NCI-H2196 treated with DMSO at 0.1 percent for 48 hours (cell line): Measurements from ENCODE around the gene C2CD2L.
"Not testable (repeated sequence)": the region's sequence is repeated elsewhere in the genome, so short reads cannot be mapped to it uniquely, and the experiment has no call there.

Experiments
- DNase-seq: peaks from one replicate; lab custom pipeline; 2025; ENCODE audit not compliant: unreplicated experiment; lab: John Stamatoyannopoulos, UW

Gene C2CD2L

DNA sequence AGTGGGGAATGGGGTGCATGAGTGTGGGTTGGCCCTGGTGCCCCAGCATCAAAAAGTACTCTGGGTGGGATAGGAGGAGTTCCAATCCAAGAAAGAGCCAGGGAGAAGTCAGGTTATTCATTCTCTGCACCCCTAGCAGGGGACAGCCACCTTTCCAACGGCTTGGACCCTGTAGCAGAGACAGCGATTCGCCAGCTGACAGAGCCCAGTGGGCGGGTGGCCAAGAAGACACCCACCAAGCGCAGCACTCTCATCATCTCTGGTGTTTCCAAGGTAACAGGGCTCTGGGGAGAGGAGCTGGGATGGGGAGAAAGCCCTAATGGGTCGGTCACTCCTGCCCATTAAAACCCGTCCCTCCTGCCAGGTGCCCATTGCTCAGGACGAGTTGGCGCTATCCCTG, 6.6 kb downstream of the C2CD2L start:
- no peak for DNase-seq

DNA sequence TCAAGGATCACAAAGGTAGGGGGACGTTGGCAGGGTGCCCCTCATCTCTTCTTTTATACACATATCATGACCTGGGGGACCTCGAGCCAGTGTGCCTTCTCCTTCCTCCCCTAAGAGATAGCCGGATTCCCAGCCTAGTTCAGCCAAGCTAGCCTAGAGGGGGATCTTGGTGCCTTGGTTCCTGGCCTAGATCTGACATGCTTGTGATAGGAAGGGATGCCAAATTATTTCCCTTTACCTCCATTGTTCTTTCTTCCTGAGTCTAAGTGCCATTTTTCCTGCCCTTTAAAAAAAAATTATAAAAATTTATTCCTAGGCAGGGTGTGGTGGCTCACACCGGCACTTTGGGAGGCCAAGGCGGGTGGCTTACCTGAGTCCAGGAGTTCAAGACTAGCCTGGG, 7.2 kb downstream of the C2CD2L start:
- DNase-seq = no peak

DNA sequence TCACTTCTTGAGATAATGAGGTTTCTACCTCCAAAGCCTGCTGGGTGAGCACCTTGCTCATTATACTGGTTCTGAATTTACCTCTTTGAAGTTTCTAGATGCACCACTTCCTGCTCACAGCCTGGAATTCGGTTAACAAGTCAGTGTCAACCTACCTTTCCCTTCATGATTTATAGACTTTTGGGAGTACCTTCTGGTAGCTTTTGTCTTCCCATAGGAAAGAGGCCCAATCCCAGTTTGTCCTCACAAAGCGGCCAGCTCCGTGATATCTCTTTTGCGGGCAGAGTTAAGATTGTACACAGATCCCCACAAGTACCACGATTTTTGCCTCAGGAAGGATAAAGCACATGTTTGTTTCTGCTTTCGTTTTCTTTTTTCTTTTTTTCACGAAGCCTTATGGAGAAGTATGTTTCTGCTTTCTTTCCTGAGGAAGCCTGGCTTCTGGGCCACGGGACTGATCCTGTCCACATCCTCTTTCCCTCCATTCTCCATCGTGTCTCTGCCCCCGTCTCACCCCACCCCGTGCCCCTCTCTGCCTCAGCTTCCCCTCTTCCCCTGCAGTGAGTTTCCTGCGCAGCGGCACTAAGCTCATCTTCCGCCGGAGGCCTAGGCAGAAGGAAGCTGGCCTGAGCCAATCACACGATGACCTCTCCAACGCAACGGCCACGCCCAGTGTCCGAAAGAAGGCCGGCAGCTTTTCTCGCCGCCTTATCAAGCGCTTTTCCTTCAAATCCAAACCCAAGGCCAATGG, 8.5 kb downstream of the C2CD2L start:
- no peak for DNase-seq

DNA sequence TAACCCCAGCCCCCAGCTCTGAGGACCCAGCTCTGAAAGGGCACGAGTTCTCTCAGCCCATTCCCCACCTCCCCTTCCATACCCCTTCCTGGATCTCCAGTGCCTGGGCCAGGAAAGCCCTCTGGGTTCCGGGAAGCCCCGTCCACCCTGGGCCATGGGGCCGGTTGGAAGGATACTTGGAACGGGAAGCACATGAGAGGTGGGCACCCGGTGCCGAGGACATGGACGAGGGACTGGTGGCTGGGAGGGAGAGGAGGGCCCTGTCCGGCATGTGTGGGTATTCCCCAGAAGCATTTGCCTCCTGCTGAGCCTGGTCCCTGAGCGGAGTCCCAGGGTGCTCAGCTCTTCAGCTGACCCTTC, 9.1 kb downstream of the C2CD2L start:
- DNase-seq = no peak

DNA sequence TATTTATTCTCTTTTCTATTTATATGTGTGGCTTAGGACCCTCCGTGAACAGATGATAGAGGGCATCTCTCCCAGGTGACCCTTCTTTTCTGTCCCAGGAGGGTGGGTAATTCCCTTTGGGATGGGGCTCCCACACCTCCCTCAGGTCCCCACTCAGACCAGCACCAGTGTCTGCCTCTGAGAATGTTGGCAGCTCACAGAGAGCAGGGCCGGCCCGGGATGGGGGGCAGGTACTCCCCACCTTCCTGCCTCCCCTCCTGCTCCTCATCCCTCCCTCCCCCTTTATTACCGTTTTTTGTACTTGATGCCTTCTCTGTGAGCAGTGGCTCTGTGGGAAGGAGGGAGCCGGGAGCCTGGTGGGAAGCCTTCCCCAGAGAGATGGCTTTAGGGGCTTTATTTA, 9.5 kb downstream of the C2CD2L start:
- no peak for DNase-seq

DNA sequence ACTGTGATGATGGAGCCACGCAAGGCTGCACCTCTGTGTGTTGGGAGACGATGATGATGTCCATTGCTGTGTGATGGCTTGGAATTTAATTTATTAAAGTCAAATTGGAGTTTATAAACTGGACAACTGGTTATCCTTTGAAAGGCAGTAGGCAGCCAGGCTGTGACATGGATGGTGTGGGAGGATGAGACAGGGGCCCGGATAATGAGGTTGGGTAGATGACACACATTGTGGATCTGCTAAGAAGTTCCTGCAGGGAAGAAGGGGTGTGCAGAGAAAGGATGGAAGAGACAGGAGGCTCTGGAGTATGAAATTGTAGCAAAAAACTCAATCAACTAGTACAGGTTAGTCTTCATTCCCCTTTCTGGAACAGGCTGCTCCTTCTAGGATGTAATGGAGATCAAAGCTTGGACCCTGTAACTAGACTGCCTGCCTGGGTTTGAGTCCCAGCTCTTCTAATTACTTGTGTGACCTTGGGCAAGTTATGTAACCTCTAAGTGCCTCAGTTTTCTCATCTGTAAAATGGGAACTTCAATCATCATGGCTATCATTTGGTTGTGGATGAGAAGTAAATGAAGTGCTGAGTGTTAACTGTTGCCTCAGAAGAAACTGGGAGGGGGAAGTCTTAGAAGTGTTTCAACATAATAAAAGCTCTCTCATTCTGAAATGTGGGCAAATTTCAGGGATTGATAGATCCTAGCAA, 10.0 kb downstream of the C2CD2L start:
- DNase-seq = no peak

DNA sequence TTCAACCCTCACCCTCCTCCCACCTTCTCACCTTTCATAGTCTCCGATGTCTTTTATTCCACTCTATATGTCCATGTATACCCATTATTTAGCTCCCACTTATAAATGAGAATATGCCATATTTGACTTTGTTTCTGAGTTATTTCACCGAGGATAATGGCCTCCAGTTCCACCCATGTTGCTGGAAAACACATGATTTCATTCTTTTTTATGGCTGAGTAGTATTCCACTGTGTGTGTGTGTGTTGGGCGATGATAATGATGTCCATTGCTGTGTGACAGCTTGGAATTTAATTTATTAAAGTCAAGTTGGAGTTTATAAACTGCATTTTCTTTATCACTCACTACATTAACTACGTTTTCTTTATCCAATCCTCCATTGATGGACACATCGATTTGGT, 11.1 kb downstream of the C2CD2L start:
- DNase-seq = no peak

DNA sequence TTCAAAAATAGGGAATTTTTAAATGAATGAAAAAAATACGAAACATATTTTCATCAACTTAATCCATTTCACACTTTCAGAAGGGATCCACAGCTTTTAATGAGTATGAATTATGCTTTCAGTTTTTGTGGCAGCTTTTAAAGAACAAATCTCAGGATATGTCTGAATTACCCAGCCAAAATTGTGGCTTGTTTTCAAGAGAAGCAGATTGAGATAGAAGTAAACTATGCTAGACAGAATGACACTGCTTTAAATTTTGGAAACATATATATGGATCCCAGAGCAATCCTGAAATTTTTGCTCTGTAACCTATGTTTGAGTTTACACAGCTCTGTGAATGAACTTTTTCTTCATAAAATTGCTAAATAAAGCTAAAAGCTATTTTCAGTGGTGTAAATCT, 11.8 kb downstream of the C2CD2L start:
- DNase-seq = no peak

DNA sequence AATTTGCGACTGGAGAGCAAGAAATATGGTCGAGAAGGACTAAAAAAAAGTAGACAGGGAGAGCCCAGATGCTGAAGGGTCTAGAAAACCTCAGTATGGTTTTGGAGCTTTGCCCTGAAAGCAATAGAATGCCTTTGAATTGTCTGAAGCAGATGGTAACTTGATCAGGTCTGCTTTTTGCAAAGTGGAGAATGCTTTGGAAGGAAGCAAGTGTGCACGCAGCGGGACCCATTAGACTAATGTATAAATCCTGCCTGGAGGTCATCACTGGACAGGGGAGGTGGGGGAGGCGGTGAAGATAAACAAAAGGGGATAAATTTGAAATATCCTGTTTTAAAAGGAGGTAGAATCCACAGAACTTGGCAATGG, 13.5 kb downstream of the C2CD2L start:
- DNase-seq = peak; percentile 25

DNA sequence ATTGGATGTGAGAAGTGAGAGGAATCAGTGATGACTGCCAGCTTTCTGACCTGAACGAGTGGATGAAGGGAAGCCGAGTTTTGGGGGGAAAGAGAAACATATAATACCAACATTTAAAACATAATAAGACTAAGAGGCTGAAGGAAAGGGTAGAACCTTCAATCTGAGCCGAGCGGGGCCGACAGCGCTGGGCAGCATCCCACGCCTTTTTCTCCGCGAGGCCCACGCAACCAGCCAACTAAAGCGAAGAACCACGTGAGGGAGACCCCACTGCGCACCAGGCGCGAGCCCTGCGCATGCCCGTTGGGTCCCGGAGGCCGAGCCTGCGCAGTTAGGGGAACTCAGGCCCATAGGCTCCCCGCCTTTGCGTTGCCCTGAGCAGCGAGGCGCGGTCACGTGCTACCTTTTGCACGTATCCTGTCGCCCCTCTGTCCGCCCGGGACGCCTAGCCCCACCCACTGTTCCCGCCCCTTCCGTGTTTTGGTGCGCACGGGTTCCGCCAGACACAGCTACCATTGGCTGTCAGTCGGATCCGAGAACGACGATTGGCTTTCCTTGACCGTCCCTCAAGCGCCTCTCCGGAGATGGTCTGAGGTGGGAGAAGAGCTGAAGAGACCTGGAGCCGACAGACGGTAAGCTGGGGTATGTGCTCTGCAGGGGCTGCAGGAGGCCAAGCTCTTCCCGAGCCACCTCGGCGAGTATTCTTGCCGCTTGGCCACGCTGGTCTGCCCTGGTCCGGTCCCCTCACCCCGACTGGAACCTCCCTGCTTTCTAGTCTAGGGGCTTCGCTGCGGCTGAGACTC, 14.1 kb downstream of the C2CD2L start, which contains the start of gene HINFP:
TSS of gene HINFP (plus strand) at position 573 of the 803 bp plus-strand sequence. CDS start 5,365 bp downstream, outside the sequence.
- peak; percentile 99 for DNase-seq

DNA sequence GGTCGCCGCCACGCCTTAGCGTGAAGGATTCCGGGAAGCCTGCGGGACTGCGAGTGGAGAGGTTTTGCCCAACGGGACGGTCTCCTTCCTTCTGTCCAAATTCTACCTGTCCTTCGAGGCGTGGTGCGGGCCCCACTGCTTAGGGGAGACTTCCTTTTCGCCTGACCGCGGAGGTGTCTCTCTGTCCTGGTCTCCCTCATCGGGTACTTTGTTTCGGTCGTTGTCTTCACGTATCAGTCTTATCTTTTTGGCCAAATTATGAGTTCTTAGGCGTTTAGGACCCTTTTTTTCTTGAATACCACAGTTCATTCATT, 14.6 kb downstream of the C2CD2L start:
- no peak for DNase-seq

DNA sequence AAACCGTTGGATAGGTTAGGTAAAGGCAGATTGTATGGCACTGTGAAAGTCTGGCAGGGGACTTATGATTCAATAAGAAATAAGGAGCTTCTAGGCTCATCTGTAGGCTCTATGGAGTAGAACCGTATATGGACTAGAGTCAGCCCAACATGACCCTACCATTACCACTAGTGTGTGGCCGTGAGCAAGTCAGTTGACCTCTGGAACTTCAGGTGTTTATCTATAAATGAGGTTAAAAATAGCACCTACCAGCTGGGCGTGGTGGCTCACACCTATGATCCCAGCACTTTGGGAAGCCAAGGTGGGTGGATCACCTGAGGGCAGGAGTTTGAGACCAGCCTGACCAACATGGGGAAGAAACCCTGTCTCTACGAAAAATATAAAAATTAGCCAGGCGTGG, 18.7 kb downstream of the C2CD2L start:
- DNase-seq = no peak

DNA sequence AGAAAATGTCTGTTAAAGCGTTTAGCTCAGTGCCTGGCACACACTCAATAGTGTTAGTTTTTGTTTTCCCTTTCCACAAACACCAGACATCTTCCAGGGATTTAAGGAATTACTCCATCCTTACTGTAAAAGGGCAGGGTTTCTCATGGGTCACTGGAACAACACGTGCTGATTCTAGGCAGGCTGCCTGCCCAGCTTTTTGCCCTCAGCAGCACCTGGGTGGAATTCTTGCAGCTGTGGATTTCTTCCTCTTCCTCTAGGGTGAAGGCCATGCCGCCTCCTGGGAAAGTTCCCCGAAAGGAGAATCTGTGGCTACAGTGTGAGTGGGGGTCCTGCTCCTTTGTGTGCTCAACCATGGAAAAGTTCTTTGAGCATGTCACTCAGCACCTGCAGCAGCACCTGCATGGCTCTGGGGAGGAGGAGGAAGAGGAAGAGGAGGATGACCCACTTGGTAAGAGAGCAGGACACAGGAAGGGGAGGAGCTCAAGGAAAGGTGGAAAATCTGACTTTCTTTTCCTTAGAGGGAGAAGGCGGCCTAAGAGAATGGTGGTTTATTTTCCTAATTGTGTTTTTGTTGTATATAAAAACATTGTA, 19.6 kb downstream of the C2CD2L start:
- DNase-seq = no peak

DNA sequence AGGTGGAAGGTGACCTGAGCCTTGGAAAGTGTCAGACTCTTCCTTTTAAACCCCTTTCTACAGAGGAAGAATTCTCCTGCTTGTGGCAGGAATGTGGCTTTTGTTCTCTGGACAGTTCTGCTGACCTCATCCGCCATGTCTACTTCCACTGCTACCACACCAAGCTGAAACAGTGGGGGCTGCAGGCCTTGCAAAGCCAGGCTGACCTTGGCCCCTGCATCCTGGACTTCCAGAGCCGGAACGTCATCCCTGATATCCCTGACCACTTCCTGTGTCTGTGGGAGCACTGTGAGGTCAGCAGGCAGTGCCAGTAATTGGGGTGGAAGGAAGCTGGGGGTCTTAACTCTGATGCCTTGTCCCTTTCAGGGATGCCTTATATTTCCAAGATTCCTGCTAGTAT, 23.5 kb downstream of the C2CD2L start:
- no peak for DNase-seq

DNA sequence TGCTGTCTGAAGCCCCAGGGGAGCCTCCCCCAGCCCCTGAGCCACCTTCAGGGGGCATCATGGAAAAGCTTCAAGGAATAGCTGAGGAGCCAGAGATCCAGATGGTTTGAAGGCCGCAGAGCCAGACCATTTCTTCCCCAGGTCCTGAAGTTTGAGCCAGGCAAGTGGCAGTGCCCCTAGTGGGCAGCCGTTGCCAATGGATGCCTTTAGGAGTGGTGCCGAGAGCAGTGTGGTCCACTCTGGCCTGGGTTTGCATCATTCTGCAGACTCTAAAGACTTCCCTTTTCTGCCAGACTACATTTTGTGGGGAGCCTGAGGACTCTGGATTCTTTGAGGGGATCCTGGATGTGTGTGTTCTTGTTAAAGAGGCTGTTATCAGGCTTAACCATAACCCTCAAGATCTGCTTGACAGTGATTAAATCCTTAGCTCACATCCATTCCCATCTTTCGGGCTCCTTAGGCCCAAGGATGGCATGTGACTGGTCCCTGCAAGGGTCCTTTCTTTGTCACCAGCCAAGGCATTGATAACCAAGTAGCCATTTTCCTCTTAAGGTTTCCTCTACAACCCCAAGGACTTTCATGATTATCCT, 27.3 kb downstream of the C2CD2L start:
- DNase-seq = no peak

DNA sequence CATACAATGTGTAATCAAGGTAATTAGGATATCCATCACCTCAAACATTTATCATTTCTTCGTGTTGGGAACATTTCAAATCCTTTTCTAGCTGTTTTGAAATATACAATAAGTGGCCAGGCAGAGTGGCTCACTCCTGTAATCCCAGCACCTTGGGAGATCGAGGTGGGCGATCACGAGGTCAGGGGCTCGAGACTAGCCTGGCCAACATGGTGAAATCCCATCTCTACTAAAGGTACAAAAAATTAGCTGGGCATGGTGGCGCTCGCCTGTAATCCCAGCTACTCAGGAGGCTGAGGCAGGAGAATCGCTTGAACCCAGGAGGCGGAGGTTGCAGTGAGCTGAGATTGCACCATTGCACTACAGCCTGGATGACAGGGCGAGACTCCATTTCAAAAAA, 32.1 kb downstream of the C2CD2L start:
- not testable (repeated sequence) for DNase-seq

DNA sequence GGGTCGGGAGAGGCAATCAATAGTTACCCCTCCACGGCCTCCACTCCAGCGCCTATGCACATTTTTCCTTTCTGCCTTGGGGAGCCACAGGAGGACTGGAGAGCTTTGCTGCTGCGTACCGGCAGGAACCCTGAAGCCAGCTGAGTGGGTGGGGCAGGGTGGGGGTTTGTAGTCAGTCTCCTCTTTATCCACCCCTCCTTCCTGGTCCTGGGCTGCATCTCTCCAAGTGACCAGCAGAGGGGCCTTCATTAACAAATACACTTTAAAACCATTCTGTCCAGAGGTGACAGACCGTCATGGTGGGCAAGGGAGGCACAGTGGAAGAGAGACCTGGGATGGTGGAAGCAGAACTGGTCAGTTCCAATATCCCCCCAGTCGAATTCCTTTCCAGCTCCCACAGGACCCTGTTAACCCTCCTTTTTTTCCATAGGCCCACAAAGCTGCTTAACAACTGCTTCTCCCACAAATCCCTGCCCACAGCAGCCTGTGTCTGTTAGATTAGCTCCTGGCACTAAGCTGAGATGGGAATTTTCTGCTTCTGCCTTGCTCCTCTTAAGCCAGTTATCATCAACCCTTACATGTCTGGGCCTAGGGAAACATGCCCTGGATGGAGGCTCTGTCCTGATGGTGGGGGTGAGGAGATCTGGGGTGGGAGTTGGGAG, 37.8 kb downstream of the C2CD2L start:
- DNase-seq = peak; percentile 61

DNA sequence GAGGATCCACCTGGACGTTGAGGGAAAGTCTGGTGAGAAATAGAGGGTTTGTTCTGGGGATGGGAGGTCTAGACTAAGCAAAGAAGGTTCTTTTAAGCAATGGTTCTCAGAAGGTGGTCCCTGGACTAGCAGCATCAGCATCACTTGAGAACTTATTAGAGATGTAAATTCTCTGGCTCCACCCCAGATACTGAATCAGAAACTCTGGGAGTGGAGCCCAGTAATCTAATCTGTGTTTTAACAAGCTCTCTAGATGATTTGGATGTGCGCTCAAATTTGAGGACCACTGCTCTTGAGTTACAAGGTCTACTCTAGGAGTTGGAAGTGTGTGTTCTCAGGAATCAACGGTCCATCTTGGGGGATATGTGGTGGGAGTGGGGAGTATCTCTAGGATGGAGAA, 38.4 kb downstream of the C2CD2L start:
- no peak for DNase-seq

DNA sequence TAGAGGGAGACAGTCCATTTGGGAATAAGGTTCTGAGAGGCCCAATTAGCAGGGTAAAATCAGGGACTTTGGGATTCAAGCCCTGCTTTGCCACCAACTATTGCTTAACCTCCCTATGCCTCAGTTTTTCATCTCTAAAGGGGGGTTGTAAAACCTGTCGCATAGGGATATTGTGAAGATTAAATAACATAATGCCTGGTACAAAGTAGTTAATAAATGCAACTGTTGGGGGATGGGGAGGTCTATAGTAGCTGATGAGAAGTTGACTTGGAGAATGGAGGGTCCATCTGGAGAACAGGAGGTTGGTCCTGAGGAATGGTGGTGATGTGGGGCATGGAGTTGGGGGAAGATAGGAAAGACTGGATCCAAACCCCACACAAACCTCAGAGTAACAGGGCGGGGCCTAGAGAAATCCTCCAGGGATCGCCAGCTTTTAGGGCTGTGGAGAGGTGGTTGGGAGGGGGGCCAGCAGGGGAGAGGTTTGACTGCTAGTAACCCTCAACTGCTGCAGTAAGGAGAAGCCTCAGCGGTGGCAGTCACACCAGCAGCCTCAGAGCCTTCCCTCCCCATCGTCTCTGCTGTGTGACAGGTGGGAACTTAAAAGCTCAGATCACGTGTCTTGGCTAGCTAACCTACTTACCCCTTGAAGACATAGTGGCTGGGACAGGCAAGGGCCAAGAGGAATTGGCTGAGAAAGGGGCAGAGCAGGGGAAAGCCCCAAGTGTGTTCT, 40.6 kb downstream of the C2CD2L start:
- DNase-seq = no peak

DNA sequence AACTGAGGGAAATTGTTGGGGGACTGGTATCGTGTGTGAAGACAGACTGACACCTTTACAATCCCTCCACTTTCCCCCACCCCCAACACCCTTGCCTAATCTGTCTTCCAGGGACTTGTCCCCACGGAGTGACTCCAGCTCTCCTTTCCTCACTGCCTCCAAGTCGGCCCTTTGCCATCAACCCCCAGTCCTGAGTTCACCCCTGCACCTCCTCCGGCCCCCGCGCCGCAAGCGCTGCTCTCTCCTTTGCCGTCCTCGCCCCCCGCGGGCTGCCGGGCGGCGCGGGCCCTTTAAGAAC, 41.5 kb downstream of the C2CD2L start:
- no peak for DNase-seq
